ENCODE measurements around the gene EVA1A.

GRCh38 chr2:75521225-75521872 is 39.4 kb downstream of the EVA1A start:
- TF ChIP-seq CTCF (IDR thresholded peaks at IDR 0.05; ENCODE audit: low read depth, low read length, poor library complexity, severe bottlenecking) (no peak), EZH2phosphoT487 (IDR thresholded peaks at IDR 0.05; ENCODE audit: borderline replicate concordance, low read length) (no peak)

Measured in DOHH2 (cell line).